Bronchial epithelial cell (primary cell): Measurements from ENCODE around the gene GPR141. TPM values are rescaled to one million over a fixed set of nuclear protein-coding genes. Genes with fewer than 3 reads are reported as not detected.
"Not testable (repeated sequence)": the region's sequence is repeated elsewhere in the genome, so short reads cannot be mapped to it uniquely, and the experiment has no call there.

Experiments
- DNase-seq: peaks from one replicate; pipeline ENCODE4 v3.0.0-alpha.2; 2010; ENCODE audit warnings: low read depth
- FAIRE-seq: peaks from 2 replicates; lab custom pipeline; 2011; peaks lifted over from hg19 to GRCh38; lab: Jason Lieb, UNC
- H3K27me3 ChIP-seq: 2 replicates; pipeline ENCODE4 v1.5.1; 2011; ENCODE audit warnings: low read length; ENCODE audit not compliant: control insufficient read depth, insufficient read depth
- H3K36me3 ChIP-seq: 2 replicates; pipeline ENCODE4 v1.5.1; 2011; ENCODE audit warnings: low read length; ENCODE audit not compliant: control insufficient read depth, insufficient read depth
- H3K4me3 ChIP-seq: 2 replicates; pipeline ENCODE4 v1.5.1; 2011; ENCODE audit warnings: mild to moderate bottlenecking, low read depth, low read length, control low read depth
- total RNA-seq: library from RNA; depleted of rRNA; stranded (reverse); fragments of >200 nt; gene quantifications from 2 replicates; pipeline ENCODE4 v1.2.1, GENCODE V29; 2014
- TF ChIP-seq, protein P1 (sequence below): IDR thresholded peaks from 2 replicates; pipeline ENCODE4 v1.5.1; 2011; ENCODE audit warnings: mild to moderate bottlenecking, moderate library complexity, low read length, control low read depth, inconsistent platforms; ENCODE audit not compliant: insufficient read depth, severe bottlenecking

GPR141 gene
- total RNA-seq, 1 donor from 2014 or later, result 0.26 TPM

DNA sequence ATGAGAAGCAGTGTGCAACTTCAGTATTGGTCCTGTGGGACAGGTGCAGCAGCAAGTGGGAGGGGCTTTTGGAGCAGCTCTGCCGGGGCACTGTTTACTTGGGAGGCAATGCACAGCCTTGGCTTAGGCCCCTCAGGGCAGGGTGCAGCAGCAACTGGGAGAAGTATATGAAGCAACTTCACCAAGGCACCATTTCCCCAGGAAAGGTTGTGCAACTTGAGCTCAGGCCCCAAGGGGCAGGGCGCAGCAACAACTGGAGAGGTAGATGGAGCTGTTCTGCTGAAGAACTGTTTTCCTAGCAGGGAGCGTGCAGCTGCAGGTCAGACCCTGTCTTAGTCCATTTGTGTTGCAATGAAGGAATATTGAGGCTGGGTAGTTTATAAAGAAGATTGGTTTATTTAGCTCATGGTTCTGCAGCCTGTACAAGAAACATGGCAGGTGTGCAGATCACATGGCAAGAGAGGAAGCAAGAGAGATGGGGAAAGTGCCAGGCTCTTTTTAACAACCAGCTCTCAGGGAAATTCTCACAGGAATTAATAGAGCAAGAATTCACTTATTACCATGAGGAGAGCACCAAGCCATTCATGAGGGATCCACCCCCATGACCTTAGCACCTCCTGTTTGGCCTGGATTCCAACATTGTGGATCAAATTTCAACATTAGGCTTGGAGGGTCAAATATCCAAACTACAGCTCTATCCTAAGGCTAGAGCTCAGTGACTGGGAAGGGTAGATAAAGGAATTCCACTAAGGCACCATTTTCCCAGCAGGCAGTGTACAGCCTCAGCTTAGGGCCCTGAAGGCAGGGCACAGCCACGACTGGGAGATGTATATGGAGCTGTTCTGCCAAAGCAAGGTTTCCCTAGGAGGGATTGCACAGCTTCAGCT, 10.9 kb downstream of the GPR141 start:
- Histone ChIP-seq H3K27me3 (no peaks in the 10 kb centered on the region), H3K36me3 (no peaks in the 10 kb centered on the region), H3K4me3 (no peak overlapping the region)
- FAIRE-seq (peak; percentile 98), DNase-seq (peak; percentile 91)
- TF ChIP-seq, protein P1, sequence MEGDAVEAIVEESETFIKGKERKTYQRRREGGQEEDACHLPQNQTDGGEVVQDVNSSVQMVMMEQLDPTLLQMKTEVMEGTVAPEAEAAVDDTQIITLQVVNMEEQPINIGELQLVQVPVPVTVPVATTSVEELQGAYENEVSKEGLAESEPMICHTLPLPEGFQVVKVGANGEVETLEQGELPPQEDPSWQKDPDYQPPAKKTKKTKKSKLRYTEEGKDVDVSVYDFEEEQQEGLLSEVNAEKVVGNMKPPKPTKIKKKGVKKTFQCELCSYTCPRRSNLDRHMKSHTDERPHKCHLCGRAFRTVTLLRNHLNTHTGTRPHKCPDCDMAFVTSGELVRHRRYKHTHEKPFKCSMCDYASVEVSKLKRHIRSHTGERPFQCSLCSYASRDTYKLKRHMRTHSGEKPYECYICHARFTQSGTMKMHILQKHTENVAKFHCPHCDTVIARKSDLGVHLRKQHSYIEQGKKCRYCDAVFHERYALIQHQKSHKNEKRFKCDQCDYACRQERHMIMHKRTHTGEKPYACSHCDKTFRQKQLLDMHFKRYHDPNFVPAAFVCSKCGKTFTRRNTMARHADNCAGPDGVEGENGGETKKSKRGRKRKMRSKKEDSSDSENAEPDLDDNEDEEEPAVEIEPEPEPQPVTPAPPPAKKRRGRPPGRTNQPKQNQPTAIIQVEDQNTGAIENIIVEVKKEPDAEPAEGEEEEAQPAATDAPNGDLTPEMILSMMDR, result peak; percentile 53

DNA sequence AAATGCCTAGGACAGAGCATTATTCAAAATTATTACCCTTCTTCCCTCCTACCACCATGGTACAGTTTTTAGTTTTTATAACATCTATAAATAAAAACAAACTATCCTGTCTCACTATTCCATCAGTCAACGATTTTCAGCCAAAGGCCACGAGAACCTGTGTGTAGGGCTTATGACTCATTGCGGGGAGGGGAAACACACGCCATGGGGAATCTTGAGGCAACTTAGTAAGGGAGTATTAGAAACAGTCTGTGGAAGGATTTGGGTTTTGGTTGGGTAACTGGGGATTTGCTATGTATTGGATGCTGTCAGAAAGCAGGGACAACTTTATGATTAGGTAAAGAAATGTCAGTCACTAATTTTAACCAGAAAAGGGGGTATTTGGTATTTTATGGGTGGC, 14.7 kb downstream of the GPR141 start:
- TF ChIP-seq, protein P1, result no peak
- FAIRE-seq, result no peak
- H3K27me3 ChIP-seq, result no peaks in the 10 kb centered on the region
- H3K4me3 ChIP-seq, result no peak overlapping the region
- H3K36me3 ChIP-seq, result no peaks in the 10 kb centered on the region
- DNase-seq, result no peak

DNA sequence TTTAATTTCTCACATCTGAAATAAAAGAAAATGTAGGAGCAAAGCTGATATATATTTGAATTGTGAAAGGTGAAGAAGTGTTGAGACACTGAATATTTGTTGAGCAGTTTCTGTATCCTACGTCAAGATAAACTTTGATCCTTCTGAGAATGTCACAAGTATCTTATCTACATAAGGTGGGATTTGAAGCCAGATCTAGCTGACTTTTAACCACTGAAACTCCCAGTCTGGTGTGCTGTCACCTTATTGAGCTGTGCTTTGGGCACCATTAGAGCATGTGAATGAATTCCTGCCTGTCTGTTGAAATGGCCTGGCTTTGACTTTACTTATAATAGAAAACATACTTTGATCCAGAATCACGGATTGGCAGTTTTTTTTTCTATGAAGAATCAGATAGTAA, 15.2 kb downstream of the GPR141 start:
- FAIRE-seq (no peak), DNase-seq (no peak)
- H3K27me3 ChIP-seq, result no peaks in the 10 kb centered on the region
- no peaks in the 10 kb centered on the region for H3K36me3 ChIP-seq
- TF ChIP-seq, protein P1, result no peak
- H3K4me3 ChIP-seq, result no peak overlapping the region

DNA sequence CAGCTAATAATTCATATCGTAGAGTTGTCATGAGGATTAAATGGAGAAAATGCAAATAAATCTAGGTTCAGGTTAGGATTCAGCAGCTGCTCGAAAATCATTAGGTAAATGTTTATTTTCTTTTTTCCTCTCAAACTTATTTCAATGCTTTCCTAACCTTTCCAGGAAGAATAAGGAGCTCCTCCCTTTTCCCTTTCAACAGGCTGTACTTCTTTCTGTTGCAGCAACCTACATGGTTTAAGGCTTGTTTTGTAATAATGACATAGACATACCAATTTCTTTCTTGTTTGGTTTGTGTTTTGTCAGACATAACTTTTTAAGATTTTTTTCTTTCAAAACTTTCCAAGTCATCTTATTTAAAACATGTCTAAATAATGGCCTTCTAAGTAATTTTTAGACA, 18.2 kb downstream of the GPR141 start:
- Histone ChIP-seq H3K27me3 (no peaks in the 10 kb centered on the region), H3K4me3 (no peak overlapping the region), H3K36me3 (no peaks in the 10 kb centered on the region)
- TF ChIP-seq, protein P1, result no peak
- no peak for FAIRE-seq
- no peak for DNase-seq

DNA sequence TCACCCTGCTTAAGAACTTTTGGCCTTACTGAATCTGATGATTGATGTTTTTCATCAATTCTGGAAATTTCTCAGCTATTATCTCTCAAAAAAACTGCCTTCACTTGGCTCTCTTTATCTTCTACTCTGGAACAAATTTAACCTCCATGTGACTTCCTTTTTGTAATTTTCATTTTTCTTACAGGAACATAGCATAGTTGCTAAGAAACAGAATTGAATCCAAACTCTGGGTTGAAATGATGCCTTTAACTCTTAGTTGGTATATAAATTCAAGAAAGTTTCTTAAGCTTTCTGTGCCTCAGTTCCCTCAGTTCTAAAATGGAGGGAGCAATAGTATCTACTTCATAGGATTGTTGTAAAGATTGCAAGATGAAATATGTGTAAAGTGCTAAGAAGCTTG, 19.8 kb downstream of the GPR141 start:
- TF ChIP-seq, protein P1, result no peak
- Histone ChIP-seq H3K36me3 (no peaks in the 10 kb centered on the region), H3K27me3 (no peaks in the 10 kb centered on the region), H3K4me3 (no peak overlapping the region)
- no peak for DNase-seq
- no peak for FAIRE-seq

DNA sequence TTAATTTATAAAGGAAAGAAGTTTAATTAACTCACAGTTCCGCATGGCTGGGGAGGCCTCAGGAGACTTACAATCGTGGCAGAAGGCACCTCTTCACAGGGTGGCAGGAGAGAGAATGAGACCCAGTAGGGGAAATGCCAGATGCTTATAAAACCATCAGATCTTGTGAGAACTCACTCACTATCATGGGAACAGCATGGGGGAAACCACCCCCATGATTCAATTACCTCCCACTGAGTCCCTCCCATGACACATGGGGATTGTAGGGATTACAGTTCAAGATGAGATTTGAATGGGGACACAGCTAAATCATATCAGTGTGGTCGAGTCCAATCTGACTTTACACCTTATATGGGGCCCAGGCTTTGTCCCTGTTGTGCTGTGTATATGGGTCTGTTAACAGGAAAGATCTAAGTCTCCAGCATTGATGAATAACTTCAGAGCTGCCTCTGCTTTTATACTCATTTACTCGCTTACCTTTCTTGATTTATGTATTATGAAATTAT, 20.8 kb downstream of the GPR141 start:
- not testable (repeated sequence) for H3K4me3 ChIP-seq, H3K36me3 ChIP-seq, DNase-seq, H3K27me3 ChIP-seq, FAIRE-seq
